Right lobe of liver (tissue), 6 donors: ENCODE data around the gene WNK1. TPM values are rescaled to one million over a fixed set of nuclear protein-coding genes. Genes with fewer than 3 reads are reported as not detected.
A peak's percentile ranks its signal among the peaks of the same experiment; 100 is the strongest.

ENCODE experiments used
- ATAC-seq, 4 donors: fragments of 200-7000 bp; cut with Tn5 transposase; one replicate each; pipeline ENCODE4 v1.9.1; 2020; ENCODE audit warnings: mild to moderate bottlenecking in 4 of 4, moderate library complexity in 4 of 4
- DNase-seq, 3 donors: peaks; one replicate each; pipeline ENCODE4 v3.0.0-alpha.2; 2020
- H3K27ac ChIP-seq, 3 donors: fragments of 200-600 bp; one replicate each; pipeline ENCODE4 v1.8.0; 2022
- H3K27me3 ChIP-seq, 2 donors: fragments of 200-600 bp; one replicate each; pipeline ENCODE4 v1.8.0; 2022
- H3K36me3 ChIP-seq, 4 donors: fragments of 200-600 bp; sonication (generic) in 1 of 4; one replicate each; pipeline versions ENCODE4 v1.5.1 to v1.8.0; 2017 to 2022; ENCODE audit warnings: control low read depth in 1 of 4
- H3K4me1 ChIP-seq, 4 donors: fragments of 200-600 bp; sonication (generic) in 1 of 4; one replicate each; pipeline versions ENCODE4 v1.5.1 to v1.8.0; 2017 to 2022; ENCODE audit warnings: control low read depth in 1 of 4
- H3K4me3 ChIP-seq, 3 donors: fragments of 200-600 bp; one replicate each; pipeline ENCODE4 v1.8.0; 2022
- H3K9me3 ChIP-seq, 4 donors: fragments of 200-600 bp; sonication (generic) in 1 of 4; one replicate each; pipeline versions ENCODE4 v1.5.1 to v1.8.0; 2017 to 2022; ENCODE audit warnings: control low read depth in 1 of 4
- POLR2A ChIP-seq: fragments of 450-650 bp; IDR thresholded peaks from one replicate; pipeline ENCODE4 v1.6.1; 2017; ENCODE audit warnings: antibody characterized with exemption, mild to moderate bottlenecking
- WGBS: methylation state at CpG from one replicate; pipeline ENCODE4 v1.1.6; 2018; ENCODE audit warnings: low coverage, low lambda C conversion rate; ENCODE audit not compliant: insufficient coverage; ENCODE audit errors: missing lambda C conversion rate; 5-methylcytosine and 5-hydroxymethylcytosine counted together
- intact Hi-C, 2 donors: fragments of 100-400 bp; cut with DNase I; formaldehyde crosslinking; loops; one replicate each; pipeline versions ENCODE4 v1.11.2 to v1.14.1; 2022
- total RNA-seq, 6 experiments: library from RNA; depleted of rRNA in 2 of 6; stranded (reverse); fragments of >200 nt in 2 of 6; fragmentation: NEBNext Ultra II Directional in 3 of 6; extraction: Animal tissue kit (Norgen Biotek cat#: 25700) in 3 of 6; gene quantifications; one replicate each; pipeline versions ENCODE4 v1.1.0 to v1.2.4, GENCODE V29; 2016 to 2023
- TF ChIP-seq, protein P1 (sequence below), 4 donors: fragments of 200-600 bp in 3 of 4; fragments of 450-650 bp in 1 of 4; IDR thresholded peaks; one replicate each; pipeline versions ENCODE4 v1.5.1 to v1.8.0; 2016 to 2022; ENCODE audit warnings: antibody characterized with exemption in 4 of 4, mild to moderate bottlenecking in 2 of 4
- donor health status: DM: no; HTN: yes; CAD: no.
- donor health status: DM: no; HTN: no; CAD: no.
- donor health status: DM: no; HTN: no; CAD: no.
- donor health status: DM: no; HTN: yes; CAD: no.
- donor health status: DM: no; HTN: yes; CAD: no.

Gene WNK1
- total RNA-seq, 6 experiments from 2014 or later, result 72.0 to 115 (median 93.1) TPM

DNA sequence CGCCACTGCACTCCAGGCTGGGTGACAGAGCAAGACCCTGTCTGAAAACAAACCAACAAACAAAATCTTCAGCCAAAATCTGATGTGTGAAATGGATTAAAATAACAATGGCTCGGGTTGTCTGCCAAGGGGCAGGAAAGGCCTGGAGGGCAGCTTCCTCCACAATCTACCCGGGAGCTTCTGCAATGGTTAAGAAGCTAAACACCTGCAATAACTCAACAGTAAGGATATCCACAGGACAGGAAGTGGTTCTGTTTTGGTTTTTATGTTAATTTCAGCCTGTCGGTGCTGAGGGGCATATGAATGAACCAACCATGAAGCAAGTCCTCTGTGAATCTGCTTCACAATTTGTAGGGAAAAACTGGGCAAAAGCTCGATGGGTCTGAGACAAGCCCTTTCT lies 162.7 kb downstream of the WNK1 start:
- TF ChIP-seq POLR2A, result no peak
- TF ChIP-seq, protein P1, sequence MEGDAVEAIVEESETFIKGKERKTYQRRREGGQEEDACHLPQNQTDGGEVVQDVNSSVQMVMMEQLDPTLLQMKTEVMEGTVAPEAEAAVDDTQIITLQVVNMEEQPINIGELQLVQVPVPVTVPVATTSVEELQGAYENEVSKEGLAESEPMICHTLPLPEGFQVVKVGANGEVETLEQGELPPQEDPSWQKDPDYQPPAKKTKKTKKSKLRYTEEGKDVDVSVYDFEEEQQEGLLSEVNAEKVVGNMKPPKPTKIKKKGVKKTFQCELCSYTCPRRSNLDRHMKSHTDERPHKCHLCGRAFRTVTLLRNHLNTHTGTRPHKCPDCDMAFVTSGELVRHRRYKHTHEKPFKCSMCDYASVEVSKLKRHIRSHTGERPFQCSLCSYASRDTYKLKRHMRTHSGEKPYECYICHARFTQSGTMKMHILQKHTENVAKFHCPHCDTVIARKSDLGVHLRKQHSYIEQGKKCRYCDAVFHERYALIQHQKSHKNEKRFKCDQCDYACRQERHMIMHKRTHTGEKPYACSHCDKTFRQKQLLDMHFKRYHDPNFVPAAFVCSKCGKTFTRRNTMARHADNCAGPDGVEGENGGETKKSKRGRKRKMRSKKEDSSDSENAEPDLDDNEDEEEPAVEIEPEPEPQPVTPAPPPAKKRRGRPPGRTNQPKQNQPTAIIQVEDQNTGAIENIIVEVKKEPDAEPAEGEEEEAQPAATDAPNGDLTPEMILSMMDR (IDR thresholded peaks at IDR 0.05), result no peak
- DNase-seq (no peak), ATAC-seq (no peak)
- intact Hi-C loops, result no loop called here
- H3K9me3 ChIP-seq, result no peaks in the 10 kb centered on the region
- no peaks in the 10 kb centered on the region for H3K4me1 ChIP-seq
- H3K4me3 ChIP-seq, result no peak overlapping the region
- WGBS, result 51% methylated on average over 5 of the region's 5 CpGs
- H3K27ac ChIP-seq, result no peak overlapping the region
- peaks cover 0 to 67% (median 16%) of the 10 kb centered on the region in 4 donors for H3K36me3 ChIP-seq
- H3K27me3 ChIP-seq, result no peaks in the 10 kb centered on the region

DNA sequence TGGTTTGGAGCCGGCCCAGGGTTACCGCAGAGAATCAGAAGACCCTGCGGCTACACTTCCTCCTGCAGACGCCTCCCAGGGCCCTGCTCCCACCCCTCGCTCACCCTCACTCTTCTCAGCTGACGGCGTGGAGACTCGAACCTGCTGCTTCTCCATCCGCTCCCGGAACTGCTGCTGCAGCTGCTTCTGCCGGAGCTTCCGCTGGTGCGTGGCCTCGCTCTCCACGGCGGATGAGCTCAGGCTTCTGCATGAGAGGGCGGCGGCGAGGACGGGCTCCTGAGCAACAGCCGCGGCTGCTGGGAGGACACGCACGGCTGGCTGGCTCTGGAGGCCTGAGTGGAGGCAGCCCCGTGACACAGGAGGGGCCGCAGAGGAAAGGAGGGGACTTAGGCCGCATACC lies 163.9 kb downstream of the WNK1 start:
- DNase-seq (no peak), ATAC-seq (peak in 1 of 4 donors; percentile 28)
- no peaks in the 10 kb centered on the region for H3K9me3 ChIP-seq
- peaks cover 0 to 56% (median 15%) of the 10 kb centered on the region in 4 donors for H3K36me3 ChIP-seq
- no peaks in the 10 kb centered on the region for H3K27me3 ChIP-seq
- intact Hi-C loops, result no loop called here
- H3K4me1 ChIP-seq, result no peaks in the 10 kb centered on the region
- H3K27ac ChIP-seq, result no peak overlapping the region
- TF ChIP-seq, protein P1 (IDR thresholded peaks at IDR 0.05), result no peak
- TF ChIP-seq POLR2A, result no peak
- WGBS, result 93% methylated on average over 13 of the region's 27 CpGs
- no peak overlapping the region for H3K4me3 ChIP-seq

DNA sequence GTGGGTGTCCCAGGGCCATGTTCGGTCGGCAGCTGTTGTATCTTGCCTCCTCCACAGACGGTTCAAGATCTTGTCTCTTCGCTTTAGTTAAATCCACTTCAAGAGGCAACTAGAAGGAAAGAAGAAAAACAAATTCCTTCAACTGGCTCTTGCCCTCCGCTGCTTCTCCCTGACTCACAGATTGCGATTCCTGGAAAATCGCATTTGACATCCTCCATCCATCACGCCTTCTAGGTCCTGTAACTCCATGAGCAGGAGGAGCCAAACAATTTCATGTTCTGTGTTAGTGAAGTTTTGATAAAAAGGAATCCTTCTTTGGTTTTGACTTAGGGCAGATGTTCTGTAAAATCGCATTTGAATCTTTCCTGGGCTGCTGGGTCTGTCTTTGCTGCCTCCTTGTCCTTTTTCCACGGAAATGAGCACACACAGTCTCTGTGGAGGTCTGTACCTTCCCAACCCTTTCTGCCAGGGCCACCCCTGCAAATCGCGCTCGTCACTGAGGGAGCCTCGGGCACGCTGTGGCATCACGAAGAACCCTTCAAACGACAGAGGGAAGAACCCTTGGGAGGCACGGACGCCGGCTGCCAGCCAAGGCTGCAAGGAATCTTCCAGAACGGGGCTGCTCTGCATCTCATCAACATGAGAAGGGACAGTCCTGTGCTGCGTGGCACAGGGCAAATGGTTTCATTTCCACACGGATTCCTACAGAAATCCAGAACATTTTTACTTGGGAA lies 164.5 kb downstream of the WNK1 start:
- no peak for DNase-seq
- TF ChIP-seq, protein P1 (IDR thresholded peaks at IDR 0.05), result no peak
- TF ChIP-seq POLR2A, result no peak
- Histone ChIP-seq H3K36me3 (peaks cover 0 to 51% (median 17%) of the 10 kb centered on the region in 4 donors), H3K4me3 (no peak overlapping the region), H3K27me3 (no peaks in the 10 kb centered on the region), H3K9me3 (no peaks in the 10 kb centered on the region), H3K4me1 (no peaks in the 10 kb centered on the region), H3K27ac (no peak overlapping the region)
- intact Hi-C loops, result no loop called here
- no peak for ATAC-seq
- WGBS, result 90% methylated on average over 10 of the region's 23 CpGs

DNA sequence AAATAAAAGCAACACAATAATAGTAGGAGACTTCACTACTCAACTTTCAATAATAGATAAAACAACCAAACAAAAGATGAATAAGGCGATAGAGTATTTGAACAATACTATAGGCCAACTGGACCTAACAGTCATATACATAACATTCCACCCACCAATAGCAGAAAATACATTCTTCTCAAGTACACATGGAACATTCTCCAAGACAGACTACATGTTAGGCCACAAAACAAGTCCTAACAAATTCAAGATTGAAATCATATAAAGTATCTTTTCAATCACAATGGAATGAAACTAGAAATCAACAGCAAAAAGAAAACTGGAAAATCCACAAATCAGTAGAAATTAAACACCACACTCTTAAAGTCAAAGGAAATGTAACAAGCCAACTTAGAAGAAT lies 168.3 kb downstream of the WNK1 start:
- Histone ChIP-seq H3K9me3 (no peaks in the 10 kb centered on the region), H3K4me3 (no peak overlapping the region), H3K27me3 (no peaks in the 10 kb centered on the region), H3K27ac (no peak overlapping the region), H3K4me1 (no peaks in the 10 kb centered on the region), H3K36me3 (peaks cover 0 to 41% (median 10%) of the 10 kb centered on the region in 4 donors)
- ATAC-seq (no peak), DNase-seq (no peak)
- no peak for TF ChIP-seq POLR2A
- TF ChIP-seq, protein P1 (IDR thresholded peaks at IDR 0.05), result no peak
- whole genome bisulfite sequencing, result 92% methylated on average over 1 of the region's 1 CpG
- intact Hi-C loops, result no loop called here
